GM19193 (cell line): ENCODE measurements around the gene PROB1.

Source experiments
- POLR2A ChIP-seq: IDR thresholded peaks from 4 replicates; pipeline ENCODE4 v1.6.1; 2011; ENCODE audit not compliant: insufficient read depth, insufficient read length; ENCODE audit errors: extremely low read depth

The PROB1 gene

DNA sequence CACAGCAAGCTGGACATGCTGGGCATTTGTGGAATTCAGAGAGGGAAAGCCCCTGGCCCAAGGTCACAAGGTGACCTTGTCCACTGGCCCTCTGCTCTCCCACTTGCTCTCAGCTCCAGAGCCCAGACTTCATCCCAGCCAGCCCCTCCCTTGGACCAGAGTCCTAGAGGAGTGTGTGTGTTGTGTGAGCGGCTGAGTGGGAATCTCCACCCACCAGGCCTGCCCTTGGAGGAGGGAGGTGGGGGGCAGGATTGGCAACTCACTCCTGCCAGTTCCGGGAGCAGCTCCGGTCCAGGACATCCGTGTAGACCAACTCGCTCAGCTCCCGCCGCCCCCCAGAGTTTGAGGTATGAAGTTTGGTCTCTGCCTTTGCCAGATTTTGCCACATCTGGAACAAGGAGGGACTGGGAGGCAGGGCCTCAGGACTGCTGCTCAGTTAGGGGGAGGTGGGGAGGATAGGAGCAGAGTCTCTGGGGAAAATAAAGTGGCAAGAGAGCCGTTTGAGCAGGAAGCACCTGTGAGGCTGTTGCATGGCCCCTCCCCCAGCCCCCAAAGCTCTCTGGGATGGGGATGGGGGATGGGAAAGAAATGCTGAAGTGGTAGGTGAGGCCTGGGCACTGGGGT is 6.6 kb downstream of the PROB1 start:
- TF ChIP-seq POLR2A: no peak

DNA sequence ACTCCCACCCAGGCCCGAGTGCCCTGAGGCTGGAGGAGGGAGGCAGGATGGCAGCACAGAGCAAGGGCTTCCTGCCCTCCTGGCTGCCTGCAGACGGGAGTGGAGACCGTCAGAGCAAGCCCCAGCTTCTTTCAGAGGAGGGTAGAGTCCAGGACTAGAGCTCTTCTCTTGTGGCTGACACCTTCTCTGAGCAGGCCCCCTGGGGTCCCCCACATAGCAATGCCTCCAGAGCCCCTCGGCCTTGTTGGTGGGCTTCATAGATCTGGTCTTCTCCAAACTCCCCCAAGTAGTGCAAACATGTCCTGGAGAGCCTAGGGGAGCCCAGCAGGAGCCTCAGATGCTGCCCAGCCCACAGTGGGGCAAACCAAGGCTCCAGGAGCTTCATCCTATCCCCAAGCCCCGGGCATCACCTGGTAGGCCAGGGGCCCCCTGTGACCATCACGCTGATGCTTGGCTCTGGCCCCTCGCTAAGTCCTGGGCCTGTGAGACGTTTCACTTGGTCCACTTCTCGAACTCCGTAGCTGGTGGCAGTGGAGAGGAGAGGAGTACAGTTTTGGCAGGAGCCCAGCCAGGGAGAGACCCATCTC is 7.2 kb downstream of the PROB1 start:
- TF ChIP-seq POLR2A: no peak

DNA sequence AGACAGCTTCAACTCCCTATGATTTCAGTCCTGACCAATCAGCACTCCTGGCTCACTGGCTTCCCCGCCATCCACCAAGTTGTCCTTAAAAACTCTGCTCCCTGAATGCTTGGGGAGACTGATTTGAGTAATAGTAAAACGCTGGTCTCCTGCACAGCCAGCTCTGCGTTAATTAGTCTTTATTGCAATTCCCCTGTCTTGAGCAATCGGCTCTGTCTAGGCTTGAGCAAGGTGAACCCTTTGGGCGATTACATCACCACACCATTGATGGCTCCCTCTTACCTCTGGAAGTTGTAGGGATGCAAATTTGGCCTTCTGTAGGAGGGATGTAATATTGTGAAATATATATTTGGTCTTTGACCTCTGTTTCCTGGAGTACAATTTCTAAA is 8.9 kb downstream of the PROB1 start:
- no peak for TF ChIP-seq POLR2A

DNA sequence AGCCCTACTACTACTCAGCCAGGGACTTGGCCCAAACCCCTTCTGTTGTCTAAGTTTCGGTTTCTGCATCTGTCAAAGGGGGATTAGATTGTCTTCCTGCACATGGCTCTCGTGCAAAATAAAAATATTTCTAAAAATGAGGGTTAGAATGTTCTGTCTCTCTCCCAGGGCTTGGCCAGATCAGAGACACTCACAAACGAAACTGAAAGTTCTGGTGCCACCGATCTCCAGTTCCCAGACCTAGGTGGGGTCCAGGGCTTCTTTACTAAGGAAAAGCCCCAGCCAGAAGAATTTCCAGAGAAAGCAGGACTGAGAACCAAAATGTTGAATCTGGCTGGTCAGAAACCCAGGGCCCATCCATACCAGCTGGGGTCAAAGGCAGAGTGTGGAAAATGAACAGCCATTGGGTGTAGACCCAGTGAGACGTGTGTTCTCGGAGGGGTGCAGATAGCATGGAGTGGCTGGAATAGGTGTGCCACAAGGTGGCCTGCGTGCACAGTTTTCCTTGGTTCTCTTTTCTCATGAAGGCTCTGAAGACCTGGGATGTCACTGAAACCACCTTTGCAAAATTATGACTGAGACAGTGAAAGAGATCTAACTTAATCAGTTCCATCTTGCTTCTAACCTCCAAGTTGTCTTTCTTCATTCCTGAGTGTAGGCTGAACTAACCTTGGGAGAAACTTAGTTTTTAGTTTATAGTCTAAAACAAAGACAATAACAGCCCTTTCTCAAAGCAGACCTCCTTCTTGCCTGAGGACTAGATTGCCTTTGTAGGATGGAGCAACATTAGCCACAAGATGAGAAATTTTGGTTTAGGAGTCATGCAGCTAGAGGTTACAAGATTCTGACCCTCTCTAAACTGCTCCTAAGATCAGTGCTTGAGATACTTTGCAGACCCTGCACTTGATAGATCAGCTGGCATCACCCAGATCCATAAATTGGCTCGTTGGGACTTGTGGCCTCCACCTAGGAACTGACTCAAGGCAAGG is 9.5 kb downstream of the PROB1 start:
- peak; percentile 36 for TF ChIP-seq POLR2A

DNA sequence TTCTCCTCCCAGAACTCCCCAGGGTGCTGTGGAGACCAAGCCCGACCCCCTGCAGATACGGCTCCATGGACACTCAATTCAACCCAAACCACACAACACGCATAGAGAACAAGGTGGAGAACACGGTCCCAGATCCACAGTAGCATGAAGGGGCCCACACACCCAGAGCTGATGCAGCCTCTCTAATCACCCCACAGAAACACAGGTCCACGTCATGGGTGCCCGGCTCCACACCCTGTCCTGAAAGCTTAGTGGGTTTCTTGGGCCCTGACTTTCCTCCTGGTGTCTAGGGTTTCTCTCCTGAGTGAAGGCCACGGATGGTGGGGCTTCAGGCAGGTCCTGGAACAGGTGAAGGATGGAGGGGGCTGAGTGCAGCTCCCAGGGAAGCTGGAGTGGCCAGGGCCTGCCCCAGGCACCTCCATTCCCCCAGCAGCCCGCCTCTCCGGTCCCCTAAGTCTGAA is 10.3 kb downstream of the PROB1 start:
- peak; percentile 23 for TF ChIP-seq POLR2A

DNA sequence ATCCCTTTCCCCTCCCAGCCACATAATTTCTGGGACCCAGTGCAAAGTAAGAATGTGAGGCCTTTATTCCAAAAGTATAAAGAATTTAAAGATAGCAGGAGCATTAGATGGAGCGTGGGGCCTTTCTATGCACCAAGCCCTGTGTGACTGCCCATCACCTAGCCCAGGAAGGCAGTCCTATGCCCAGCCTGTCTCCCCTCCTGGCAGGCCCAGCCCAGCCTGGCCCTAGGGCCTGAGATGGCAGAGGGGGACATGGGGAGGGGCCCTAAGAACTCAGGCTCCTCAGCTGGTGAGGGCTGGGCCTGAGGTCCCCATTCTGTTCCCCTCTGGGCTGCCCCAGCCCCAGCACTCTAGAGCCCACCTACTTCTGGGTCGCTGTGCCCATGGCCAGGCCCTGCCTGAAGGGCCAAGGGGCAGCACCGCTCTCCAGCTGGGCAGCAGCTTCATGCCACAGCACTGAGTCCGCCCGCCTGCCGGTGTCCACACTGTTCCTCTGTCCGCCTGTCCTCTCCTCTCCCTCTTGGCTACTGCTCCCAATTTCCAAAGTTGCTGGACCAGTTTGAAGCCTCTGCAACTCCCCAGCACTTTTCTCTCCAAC is 10.8 kb downstream of the PROB1 start:
- no peak for TF ChIP-seq POLR2A

DNA sequence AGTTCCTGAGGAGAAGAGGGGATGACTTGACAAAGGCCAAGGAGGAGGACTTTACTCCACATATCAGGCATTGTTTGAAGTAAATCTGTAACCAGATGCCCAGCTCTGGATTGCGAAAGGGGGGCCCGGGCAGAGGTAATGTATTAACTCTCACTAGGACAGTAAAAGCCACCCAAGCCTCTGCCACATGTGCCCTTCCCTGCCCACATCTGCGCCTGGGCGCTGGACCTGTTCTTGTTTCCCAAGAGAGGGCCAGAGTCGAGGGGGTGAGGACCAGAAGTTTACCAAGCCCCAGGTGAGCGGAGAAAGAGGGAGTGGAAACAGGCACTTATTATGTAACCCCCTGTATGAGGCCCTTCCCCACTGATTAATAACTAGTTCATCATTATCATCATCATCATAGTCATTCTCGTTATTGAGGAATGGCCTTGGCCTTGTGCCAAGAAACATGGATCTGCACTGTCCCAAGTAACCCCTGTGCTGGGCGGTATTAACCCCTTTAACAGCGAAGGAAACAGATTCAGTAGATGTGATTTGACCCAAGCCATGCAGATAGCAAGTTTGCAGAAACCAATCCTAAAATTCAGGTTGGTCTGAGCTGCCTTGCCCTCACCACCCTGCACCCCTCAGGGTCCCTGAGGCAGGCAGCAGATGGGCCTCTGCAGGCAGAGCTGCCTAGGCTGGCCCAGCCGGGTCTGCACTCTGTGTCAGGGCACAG is 11.5 kb downstream of the PROB1 start, which contains the start of gene SLC23A1:
SLC23A1 (minus strand) TSS at position 23 of the 718 bp plus-strand sequence. CDS start 44 bp downstream, outside the sequence.
- TF ChIP-seq POLR2A: no peak

DNA sequence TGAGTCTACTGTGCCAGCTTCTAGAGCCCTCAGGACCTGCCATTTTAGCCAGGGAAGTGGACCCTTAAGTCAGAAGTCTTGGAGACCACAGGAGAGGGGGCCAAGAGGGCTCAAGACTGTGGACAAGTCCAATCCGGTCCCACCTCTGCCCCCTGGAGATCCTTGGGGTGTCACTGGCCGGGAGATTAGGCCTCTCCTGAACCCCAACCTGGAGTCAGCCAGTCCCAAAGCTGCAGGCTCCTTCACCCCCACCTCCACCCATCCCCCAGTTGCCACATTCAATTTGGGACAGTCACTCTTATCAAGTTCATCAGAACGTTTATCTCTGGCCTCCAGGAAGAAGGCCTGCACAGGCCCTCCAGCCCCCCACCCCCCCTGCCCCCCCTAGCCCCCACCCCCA is 12.1 kb downstream of the PROB1 start:
- peak; percentile 6 for TF ChIP-seq POLR2A

DNA sequence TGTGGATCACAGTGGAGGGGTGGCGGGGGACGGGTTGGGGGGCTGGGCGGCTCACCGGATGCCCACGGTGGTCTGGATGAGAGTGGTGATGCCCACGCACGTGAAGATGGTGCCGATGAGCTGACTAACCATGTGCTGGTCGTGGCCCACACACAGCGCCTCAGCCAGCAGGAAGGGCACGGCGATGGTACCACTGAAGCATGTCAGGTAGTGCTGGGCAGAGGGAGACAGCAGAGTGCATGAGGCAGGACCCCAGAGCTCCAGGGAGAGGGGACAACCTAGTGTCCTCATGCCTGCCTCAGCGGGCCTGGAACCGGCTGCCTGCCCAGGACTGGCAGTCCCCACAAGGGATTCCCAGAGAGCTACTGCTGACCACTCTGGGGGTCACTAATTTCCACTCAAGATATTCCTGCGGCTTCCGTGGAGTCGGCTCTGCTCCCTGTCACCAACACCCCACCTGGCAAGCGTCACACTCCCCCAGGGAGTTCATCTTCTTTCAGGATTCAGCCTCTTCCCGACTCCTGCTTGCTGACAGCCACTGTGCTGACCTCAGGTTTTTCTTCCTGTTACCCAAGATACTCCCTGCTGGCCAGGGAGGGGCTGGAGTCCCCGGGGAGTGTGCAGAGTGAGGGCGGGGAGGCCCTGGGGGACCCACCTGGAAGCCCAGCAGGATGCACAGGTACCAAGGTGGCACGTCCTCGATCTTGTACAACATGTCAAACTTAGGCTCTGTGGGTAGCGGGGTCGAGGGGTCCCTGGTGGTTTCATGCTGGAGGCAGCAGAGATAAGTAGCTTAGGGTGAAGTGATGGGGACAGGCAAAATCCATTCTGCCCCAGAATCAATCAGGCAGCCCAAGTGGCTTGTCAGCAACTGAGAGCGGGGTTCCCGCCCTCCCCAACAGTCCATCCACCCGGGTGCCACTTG is 12.8 kb downstream of the PROB1 start:
- TF ChIP-seq POLR2A: no peak

DNA sequence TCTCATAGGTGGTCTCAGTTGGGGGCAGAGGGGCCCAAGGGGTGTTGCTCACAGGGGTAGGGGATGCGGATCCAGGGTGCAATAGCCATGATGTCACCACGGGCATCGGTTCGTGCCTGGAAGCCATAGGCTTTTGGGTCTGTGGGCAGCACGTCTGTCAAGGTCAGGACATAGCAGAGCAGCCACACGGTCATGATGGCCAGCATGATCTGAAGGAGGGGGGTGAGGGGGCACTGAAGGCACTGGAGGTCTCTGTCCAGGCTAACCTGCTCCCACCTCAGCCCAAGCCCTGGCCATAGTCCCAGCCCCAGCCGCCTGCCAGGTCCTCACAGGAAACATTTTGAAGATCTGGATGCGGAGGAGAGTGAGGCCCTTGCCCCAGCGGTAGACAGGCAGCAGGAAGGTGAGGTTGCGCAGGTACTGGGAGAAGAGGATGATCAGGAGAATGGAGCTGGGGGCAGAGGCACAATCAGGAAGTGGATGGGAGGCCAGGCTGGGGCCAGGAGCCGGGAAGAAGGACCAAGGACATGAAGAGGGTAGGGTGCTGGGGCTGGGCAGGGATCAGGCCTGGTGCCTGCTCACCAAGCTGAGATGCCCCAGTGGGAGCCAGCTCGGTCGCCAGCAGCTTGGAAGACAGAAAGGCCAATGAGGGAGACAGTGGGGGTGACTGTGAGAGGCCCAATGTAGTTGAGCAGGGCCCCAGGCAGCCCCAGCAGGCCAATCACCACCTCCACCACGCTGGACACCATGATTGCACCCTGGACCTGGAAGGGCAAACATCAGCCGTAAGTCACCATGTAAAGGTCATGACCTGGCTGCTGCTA is 15.1 kb downstream of the PROB1 start:
- no peak for TF ChIP-seq POLR2A

DNA sequence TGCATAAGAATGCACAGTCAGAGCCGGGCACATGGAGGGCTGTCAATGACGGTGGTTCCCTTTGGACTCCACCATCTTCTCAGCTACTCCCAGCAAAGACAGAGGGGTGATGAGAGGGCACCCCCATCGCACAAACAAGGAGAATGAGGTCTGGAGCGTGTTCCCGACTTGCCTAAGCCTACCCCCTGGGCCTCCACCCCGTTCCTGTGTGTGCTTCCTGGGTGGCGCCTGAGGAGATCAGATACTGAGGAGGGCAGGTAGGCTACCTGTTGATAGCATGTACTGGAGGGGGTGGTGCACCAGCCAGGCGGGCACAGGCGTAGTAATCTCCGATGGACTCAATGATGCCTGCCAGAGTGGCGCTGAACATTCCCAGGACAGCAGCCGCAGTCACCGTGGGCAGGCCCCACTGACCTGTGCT is 16.0 kb downstream of the PROB1 start:
- TF ChIP-seq POLR2A: no peak

DNA sequence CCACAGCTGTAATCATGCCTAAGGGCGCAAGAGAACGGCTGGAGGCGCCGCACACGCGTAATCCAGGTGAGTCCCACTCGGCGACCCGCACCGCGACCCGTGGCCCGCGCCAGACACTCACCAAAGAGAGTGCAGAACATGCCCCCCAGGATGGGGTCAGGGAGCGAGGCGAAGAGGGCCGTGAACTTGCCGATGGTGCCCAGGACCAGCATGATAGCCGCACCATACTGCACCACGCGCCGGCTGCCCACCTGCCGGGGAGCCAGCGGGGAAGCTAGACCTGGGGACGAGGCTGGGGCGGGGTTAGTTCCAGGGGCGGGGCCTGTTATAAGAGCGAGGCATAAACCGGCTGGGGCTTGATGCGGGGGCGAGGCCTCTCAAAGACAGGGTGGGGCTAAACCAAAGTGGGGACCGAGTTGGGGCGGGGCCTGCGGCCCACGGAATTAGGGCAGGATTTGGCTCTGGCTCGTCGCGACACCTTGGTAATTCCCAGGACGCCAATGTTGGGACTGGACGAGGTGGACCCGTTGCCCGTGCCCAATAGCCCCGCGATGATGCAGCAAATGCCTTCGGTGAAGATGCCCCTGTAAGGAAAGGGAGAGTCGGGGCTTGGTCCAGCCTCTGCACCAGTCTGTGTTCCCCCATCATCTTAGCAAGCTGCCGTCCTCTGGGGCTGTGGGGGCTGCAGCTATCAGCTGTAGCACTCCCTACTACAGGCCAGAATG is 16.6 kb downstream of the PROB1 start:
- no peak for TF ChIP-seq POLR2A
